CD4-positive, alpha-beta T cell treated with Interleukin-17A for 1 hour (primary cell): ENCODE measurements around the gene CRTC1.
"Not testable (repeated sequence)": the region's sequence is repeated elsewhere in the genome, so short reads cannot be mapped to it uniquely, and the experiment has no call there.

Source experiments
- DNase-seq: peaks from one replicate; pipeline ENCODE4 v3.0.0-alpha.2; 2020

Gene CRTC1

DNA sequence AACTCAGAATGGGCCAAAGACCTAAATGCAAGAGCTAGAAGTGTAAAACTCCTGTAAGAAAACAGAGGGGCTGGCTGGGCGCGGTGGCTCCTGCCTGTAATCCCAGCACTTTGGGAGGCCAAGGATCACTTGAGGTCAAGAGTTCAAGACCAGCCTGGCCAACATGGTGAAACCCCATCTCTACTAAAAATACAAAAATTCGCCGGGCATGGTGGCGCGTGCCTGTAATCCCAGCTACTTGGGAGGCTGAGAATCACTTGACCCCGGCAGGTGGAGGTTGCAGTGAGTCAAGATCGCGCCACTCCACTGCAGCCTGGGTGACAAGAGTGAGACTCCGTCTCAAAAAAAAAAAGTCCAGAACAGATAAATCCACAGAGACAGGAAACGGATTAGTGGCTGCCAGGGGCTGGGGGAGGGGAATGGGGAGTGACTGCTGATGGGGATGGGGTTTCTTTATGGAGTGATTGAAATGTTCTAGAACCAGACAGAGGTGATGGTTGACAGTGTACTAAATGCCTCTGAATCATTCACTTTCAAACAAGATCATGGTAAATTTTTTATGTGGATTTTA, 50.4 kb downstream of the CRTC1 start:
- not testable (repeated sequence) for DNase-seq

DNA sequence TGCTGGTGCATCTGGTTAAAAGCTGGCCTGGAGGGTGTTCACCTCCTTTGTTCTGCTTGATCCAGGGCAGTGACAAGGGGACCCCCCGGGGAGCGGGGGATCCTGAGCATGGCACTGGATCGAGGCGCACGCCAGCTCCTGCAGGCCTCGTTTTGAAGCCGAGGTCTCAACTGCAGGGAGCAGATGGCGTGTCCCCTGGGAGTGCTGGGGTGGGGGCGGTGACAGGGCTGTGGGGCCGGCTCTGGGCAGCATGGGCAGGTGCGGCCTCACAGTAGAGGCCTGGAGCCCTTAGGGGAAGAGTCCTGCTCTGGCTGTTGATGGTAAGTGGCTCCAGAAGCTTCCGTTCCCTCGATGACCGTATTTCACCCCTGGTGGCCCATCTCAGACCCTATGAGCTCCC, 51.8 kb downstream of the CRTC1 start:
- DNase-seq, result no peak

DNA sequence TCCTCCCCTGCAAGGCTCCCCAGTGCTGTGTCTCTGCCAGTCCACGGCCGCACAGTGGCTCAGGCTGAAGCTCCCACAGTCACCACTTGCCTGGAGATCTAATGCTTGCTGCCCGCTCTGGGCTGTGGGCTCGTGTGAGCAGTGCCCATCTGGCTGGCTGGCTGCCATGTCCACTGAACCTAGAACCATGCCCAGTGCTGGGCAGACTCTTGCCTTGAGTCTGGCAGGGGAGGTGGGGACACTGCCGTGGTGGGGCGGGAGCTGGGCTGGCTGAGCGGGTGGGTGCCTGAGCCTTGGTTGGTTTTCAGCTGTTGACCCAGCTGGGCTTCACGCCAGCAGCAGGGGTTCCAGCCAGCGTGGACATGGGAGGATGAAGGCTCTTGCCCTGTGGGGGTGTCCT, 52.3 kb downstream of the CRTC1 start:
- DNase-seq, result no peak

DNA sequence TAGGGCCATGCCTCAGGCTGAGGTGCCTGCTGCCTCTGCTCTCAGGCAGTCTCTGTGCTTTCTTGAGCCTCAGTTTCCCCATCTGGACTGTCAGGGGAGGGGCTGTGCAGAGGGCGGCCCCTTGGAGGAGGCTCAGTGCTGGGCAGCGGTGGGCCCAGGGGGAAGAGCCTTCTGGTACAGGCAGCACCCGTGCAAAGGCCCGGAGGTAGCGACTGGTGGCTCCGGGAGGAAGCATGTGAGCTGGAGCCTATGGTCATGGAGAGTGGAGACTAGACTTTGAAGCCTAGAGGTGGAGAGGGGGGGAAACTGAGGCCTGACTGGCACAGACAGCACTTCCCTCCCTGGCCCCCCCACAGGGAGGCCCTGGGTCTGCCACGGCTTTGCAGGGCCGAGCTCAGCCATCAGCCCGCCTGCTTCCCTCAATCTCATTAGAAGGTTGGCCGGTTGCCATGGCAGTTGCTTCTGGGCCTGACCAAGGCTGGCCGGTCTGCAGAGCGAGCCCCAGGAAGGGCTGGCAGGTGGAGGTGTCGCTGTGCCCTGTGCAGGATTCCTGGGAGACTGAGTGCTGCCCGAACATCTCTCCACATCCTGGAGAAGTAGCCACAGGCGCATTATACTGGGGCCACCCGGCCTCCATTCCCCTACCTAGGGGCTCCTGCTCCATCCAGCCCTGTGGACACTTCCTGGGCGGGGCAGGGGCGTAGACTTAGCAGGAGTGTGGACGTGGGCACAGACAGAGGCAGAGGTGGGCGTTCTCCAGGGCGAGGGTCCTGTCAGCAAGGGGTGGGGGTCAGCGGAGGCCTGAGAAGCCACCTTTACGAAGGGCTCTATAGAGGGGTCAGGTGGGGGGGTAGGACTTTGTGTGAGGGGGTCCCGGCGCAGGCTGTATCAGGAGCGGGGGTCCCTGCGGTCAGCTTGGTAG, 53.2 kb downstream of the CRTC1 start:
- DNase-seq, result no peak

DNA sequence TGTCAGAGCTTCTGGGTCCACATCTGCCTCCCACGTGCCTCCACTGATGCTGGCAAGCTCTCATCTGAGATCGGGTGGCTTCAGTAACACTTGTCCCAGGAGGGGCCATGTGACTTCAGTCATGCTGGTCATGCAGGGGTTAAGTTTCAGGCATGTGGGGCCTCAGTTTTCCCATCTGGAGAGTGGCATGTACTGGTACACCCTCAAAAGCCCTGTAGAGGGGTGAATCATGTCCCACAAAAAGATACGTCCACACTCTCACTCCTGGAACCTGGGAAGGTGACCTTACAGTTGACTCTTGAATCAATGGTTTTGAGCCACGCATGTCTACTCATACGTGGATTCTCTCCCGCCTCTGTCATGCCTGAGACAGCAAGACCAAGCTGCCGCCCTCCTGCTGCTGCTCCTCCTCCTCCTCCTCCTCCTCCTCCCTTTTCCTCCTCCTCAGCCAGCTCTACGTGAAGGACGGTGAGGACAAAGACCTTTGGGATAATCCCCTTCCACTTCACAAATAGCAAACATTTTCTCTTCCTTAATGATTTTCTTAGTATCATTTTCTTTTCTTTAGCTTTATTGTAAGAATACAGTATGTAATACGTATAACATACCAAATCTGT, 54.0 kb downstream of the CRTC1 start:
- DNase-seq, result no peak

DNA sequence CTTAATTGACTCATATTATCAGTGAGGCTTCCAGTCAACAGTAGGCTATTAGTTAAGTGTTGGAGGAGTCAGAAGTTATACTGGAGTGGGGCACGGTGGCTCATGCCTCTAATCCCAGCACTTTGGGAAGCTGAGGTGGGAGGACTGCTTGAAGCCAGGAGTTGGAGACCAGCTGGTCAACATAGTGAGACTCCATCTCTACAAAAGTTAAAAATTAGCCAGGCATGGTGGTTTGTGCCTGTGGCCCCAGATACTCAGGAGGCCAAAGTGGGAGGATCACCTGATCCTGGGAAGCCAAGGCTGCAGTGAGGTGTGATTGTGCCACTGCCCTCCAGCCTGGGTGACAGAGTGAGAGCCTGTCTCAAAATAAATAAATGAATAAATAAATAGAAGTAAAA, 54.5 kb downstream of the CRTC1 start:
- DNase-seq, result no peak

DNA sequence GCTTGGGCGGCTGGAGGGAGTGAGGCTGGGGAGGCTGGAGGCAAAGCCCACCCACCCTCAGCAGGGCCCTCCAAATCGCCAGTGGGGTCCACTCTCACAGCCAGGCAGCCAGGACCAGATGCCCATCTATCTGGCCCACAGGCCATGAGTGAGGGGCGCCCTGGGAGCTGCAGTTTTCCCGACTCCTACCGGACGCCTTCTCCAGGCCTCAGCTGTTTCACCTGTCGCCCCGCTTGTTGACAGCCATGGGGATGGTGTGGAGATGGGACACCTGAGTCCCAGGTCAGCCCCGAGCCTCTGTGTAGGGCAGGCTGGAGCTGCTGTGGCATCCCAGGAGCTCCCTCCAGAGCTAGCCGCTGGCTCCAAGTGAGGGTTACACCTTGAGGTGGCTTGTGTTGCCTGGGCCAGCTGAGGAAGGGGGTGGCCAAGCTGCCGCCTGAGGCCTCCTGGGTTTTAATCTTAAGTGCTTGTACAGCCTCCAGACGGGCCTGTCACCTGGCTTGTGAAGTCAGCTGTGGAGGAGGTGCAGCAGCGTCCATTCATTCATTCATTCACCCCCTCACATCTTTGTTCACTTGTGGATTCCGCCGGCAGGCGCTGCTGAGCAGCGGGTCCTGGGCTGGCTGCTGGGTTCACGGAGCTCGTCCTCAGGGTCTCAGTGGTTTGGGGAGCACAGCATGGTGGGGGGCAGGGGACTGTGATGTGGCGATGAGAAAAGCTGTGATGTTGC, 55.6 kb downstream of the CRTC1 start:
- no peak for DNase-seq

DNA sequence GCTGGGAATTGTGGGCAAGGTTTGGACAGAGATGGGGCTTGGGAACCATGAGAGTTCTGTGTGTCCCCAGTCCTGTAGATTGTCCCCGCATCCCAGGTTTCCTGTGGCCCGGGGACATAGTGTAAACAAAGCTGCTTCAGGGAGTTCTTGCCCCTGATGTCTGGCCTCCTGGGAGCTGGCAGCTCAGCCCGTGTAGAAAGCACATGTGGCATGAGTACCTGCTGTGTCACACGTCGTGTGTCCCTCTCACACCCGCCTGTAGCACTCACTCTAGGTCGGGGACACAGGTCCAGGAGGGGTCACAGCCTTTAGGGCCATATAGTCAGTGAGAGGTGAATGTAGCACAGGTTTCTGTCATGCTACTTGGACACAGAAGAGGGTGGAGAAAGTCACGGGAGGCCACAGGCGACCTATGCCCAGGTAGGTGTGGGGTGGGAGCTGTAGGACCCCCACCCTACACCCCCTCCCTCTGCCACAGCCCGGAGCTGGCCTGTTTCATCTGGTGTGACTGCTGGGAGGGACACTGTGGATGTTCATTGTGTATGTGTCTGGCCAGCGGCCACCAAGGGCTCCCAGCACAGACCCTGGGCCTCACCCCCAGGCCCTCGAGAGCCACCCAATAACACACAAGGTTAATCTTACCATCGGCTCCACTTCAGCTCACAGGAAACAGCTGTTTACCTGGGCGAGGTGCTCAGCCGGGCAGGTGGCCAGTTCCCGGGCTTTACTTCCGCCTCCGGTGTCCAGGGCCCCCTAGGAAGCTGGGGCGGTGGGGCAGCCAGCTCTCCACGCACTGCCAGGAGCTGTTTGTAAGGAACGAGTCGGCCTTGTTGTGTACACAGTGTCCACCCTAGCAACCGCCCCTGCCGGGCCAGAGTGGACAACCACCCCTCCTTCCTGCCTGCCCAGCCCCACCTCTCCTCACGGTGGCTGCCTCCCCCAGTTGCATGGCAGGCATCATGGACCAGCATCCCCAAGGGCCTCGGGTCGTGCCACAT, 57.9 kb downstream of the CRTC1 start:
- DNase-seq, result no peak

DNA sequence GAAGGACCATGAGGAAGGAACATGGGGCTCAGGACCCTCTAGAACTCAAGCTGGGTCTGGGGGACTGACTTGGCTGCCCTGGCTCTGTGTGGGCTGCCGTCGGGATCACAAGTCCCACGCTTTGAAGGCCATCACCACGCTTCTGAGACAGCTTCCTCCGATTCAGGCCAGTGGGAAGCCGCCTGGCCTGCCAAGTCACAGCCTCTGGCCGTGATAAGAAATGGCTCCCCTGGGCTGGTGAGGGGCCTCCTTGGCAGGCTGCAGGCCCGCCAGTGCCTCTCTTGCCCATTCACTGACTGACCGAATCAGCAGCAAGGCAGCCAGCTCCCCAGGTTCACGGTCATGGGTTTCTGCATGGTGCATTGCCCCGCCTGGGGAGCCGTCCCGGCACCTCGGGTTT, 58.8 kb downstream of the CRTC1 start:
- no peak for DNase-seq

DNA sequence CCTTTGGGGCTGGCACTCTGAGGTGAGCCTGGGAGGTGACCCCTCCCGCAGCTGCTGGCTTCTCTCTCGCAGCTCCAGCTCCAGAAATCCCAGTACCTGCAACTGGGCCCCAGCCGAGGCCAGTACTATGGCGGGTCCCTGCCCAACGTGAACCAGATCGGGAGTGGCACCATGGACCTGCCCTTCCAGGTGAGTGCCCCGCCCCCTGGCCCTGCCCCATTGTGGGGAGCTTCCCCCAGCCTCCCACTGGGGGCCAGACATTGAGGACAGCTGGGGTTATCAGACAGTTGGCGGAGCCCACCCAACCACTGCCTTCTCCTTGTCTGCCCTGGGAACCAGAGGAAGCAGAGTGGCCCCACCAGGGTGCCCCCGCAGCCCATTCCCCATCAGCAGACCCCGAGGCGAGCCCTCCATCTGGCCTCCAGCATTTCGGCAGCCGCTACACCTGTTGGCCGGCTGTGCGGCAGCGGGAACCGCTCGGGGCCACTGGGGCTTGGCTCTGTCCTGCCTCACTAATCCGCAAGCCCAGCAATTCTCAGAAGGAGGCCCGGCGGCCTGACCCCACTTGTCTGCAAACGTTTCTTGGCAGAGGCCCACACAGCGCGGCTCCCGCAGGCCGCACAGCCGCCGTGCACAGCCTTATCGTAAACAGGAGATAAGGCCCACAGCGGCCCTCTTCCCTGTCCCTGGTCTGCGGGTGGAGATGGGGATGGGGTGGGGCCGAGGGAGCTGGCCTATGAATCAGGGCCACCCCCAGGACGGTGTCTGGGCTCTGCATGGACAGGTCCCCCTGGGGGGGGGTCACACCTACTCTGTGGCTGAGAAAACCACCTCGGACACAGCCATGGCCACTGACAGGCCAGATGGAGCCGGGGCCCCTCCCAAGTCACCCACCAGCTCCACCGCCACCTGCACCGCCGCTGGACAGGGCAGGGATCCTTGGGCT, 59.6 kb downstream of the CRTC1 start:
- DNase-seq, result no peak

DNA sequence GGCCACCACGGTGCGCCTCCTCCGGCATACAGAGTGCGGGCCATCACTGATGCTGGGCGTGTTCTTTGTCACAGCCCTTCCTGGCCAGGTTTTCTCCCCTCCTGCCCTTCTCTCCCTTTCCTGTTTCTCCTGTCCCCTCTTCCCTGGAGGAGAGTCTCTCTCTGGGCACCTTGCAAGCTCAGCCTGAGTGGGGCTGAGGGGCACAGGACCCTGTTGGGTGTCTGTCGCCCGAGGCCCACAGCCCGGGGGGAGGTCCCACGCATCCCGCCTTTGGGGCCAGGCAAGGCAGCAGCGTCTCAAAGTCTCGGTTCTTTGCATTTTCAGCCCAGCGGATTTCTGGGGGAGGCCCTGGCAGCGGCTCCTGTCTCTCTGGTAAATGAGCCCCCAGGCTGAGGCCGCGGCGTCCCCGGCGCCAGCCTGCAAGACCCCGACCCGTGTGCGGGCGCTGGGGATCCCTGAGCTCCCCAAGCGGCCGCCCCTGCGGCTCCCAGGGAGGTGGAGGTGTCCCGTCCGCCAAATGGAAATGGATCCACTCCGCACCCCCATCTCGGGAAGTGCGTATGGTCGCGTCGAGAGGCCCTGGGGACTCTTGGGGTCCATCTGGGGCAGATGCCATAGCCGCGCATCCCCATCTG, 60.4 kb downstream of the CRTC1 start:
- no peak for DNase-seq

DNA sequence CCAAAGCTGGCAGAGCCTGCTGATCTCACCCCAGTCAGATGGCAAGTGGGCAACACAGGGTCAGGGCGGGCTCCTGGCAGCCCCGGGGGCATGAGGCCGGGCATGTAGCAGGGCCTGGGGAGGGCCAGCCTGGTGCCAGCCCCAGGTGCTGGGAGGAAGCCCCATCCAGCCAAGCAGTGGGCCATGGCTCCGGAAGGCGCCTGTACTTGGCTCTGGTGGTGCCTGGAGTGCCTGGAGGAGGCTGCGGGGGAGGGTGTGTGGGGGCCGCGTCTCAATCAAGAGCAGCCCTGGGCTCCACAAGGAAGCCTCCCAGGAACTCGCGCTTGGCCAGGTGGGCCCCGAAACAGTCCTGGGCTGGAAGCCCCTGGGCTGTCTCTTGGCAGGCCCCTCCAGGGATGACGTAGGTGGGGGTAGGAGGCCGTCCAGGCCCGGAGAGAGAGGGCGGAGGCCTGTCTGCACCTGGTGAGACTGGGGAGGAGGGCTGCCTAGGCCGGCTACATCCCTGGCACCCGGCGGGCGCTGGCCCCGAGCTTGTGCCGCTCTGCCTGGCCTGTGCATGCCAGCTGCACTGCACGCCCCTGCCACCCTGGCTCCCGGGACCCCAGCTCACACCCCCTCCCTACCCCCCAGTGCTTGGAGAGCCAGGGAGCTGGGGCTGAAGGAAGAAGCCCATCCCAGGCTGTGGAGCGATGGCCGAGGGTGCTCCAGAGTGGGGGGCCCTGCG, 61.7 kb downstream of the CRTC1 start:
- DNase-seq, result no peak

DNA sequence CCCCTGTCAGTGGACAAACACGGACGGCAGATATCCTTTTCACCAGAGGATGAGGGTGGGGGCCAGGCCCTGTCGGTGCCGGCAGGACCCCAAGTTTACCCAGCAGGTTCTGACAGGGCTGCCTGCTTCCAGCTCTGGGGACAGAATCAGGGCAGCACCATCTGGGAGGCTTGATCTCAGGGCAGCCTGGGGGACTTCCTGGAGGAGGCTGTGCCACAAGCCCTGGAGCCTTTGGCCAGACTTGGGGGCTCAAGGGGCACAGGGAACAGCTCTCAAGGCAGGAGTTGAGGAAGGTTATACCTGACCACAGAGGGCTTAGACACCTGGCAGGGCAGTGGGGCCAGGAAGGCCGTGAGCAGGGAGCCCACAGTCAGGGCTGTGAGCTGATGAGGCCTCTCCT, 62.5 kb downstream of the CRTC1 start:
- no peak for DNase-seq

DNA sequence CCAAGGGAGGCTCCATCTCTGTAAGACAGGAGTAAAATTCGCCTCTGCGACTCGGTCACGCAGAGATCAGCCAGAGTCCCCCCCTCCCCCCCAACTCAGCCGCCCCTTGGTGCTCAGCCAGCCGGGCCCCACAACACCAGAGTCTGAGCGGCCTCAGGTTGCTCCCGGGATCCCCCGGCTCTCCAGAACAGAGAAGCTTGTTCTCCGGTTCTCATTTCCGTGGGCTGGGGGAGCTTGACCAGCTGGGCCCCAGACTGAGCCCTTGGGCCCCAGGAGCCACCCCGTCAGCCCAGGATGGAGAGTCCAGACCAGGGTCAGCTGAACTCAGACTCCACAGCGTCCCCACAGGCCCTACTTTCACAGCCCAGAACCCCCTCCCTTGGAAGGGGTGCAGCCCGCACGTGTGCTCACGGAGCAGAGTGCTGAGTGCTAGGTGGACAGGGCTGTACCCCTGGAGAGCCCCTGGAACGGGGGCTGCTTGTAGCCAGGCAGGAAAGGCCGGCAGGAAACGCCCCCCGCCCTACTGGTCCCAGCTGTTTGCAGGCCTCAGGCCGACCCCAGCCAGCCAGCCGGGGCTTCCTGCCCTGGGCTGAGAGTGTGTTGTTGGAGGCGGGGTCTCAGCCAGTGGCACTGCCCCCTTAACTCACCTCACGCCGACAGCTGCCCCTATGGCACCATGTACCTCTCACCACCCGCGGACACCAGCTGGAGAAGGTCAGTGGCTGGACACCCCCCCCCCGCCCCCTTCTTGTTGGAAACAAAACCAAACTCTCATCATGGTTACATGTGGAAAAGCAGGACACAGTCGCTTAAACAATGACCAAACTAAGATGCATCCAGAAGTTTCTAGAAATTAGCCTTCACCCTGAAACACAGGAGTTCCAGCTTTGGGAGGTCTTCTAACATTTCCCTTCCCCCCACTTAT, 63.2 kb downstream of the CRTC1 start:
- no peak for DNase-seq

DNA sequence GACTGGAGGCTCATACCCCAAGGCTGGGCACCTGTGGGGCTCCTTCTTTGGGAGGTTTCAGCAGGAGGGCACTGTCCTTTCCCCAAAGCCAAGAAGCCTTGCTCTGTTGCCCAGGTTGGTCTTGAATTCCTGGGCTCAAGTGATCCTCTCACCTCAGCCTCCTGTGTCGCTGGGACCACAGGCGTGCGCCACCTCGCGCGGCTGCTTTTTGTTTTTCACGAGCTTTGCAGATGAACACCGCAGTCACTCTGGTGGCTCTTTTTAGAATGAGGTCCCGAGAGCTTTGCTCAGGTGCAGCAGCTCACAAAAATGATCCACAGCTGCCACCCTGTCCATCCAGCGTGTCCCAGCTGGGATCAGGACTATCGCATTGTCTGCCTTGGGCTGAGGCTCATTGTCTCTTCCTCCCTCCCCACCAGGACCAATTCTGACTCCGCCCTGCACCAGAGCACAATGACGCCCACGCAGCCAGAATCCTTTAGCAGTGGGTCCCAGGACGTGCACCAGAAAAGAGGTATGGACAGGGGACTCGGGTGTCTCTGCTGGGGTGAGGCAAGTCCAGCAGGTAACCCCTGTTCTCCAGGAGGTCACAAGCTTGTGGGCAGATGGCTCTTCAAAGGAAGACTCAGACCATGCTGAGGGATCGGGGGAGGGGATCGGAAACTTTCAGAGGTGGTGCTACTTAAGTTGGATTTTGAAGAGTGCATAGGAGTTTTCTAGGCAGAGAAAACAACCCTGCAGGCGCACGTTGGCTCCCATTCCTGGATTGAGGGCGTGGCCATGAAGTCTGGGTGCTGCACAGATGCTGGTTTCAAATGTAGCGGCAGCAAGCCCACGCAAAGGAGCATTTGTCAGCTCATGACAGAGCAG, 66.1 kb downstream of the CRTC1 start:
- no peak for DNase-seq

DNA sequence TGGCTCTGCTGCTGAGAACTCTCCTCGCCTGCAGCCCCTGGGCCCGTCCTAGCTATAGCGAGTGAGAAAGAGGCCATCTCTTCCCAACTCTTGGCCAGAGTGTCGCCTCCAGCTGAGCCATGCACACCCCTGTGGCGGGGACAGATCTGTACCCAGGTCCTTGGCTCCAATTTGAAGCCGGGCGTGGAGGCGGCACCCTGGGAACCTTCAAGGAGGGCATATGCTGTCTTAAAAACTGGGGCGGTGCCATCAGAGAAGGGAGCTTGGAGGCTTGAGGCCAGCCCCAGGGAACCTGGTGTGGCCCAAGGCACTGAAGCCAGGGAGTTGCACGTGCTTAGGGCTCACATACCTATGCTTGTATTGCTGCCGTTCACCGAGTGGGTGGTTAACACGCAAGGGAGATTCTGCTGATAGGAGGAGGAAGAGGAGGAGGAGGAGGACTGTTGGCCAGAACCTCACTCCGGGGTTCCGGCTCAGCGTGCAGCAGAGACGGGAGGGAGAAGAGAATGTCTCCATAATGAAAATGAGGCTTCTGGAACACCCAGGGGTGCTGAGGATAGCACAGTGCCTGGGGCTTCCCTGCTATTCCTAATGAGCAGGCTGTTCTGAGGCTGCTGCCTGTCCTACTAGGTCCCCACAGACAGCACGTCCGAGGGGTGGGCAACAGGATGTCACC, 67.0 kb downstream of the CRTC1 start:
- no peak for DNase-seq

DNA sequence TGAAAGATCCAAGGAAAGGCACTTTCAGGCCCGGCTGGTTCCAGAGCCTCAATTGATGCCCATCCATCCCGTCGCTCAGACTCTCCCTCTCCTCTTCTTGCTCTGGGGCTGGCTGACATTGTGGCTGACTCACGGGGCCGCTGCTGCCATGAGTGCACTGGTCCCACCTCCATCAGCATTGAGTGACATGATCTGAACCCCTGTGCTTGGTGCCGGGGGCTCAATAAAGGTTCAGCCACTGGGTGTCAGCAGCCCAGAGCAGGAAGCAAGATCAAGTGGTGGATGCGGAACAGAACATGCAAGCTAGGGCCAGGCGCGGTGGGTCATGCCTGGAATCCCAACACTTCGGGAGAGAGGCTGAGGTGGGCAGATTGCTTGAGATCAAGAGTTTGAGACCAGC, 68.1 kb downstream of the CRTC1 start:
- DNase-seq, result no peak
